GM12892 (cell line): Measurements from ENCODE around the gene P2RY2.

Experiments
- POLR2A ChIP-seq: IDR thresholded peaks from 2 replicates; pipeline ENCODE4 v1.6.1; 2011; ENCODE audit warnings: low read depth, low read length, control low read depth
- POLR2AphosphoS5 ChIP-seq: IDR thresholded peaks from 2 replicates; pipeline ENCODE4 v1.6.1; 2011; ENCODE audit warnings: low read depth, low read length, control low read depth
- TAF1 ChIP-seq: IDR thresholded peaks from 2 replicates; pipeline ENCODE4 v1.6.1; 2011; ENCODE audit warnings: low read depth, mild to moderate bottlenecking, control low read depth, low read length, borderline replicate concordance

DNA sequence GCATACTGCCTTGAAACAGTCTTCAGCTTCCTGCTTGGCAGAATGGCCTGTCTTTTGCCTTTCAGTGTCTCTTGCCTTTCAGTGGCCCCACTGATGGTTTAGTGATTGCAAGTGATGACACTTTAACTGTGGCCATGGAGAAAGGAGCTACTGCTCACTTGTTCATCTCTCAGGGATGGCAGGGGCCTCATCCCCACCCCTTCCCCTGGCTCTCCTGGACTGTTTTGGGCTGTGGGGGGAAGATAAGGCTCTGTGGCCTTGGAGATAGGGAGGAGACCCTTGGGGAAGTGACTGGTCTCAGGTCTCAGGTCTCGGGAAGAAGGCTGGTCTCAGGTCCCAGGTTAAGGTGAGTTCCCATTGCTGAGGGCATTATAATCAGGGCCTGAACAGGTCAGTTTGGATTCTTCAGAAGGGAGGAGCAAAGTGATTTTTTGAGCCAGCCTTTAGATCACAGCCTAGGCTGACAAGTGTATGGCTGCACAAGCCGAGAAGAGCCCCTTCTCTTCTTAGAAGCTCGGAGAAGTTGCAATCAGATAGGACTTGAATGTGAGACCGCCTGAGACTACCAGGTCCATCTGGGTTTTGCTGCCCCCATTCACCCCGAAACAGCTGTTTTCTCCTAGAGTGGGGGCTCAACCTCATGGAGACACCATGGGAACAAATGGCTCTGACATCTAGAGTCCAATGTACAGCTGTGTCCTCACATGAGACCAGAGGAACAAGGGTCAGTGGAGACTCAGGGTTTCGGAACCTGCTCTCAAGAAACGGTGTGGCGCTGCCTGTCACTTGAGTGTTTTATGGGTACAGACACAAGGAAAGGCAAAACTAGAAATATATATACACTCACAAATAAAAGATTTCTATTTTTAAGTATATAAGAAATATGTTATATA lies 15.9 kb upstream of the P2RY2 start:
- TF ChIP-seq POLR2A (no peak), POLR2AphosphoS5 (no peak), TAF1 (no peak)
